D721Med (cell line): ENCODE data around the gene ARHGAP26.
"Not testable (repeated sequence)": the region's sequence is repeated elsewhere in the genome, so short reads cannot be mapped to it uniquely, and the experiment has no call there.

ENCODE experiments used
- DNase-seq: peaks from one replicate; pipeline ENCODE4 v3.0.0; 2011; ENCODE audit warnings: low spot score; ENCODE audit not compliant: insufficient read length
- FAIRE-seq: peaks from 2 replicates; lab custom pipeline; 2011; peaks lifted over from hg19 to GRCh38; lab: Jason Lieb, UNC
- TF ChIP-seq, protein P1 (sequence below): IDR thresholded peaks from 2 replicates; pipeline ENCODE4 v1.5.1; 2012; ENCODE audit warnings: mild to moderate bottlenecking, control low read depth; ENCODE audit not compliant: insufficient read depth; ENCODE audit errors: missing control alignments

Gene ARHGAP26

DNA sequence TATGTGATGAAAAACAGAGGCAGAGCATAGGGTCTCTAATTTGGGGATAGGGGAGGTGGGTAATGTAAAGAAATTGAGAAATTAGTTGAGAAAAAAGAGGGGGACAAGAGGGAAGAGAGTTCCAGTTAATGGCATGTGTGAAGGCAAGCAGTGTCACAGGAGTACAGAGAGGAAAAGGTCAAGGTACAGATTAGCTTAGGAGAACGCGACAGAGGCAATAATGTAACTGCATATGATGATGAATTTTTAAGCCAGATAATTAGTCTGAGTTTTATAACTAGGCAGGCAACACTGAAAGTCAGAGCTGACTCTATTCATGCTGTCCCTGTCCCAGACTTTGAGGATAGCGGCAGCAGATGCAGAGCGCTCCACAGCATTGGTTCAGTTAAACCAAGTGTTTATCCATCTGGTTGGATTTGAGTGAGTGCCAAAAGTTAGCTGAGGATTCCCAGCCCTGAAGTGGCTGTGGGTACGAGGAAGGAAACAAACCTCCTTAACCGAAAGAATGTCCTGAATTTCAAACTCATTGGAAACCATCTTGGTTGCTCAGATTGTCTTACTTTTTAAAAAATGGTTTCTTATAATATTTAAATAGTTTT lies 315.2 kb downstream of the ARHGAP26 start:
- FAIRE-seq (no peak), DNase-seq (no peak)
- TF ChIP-seq, protein P1, sequence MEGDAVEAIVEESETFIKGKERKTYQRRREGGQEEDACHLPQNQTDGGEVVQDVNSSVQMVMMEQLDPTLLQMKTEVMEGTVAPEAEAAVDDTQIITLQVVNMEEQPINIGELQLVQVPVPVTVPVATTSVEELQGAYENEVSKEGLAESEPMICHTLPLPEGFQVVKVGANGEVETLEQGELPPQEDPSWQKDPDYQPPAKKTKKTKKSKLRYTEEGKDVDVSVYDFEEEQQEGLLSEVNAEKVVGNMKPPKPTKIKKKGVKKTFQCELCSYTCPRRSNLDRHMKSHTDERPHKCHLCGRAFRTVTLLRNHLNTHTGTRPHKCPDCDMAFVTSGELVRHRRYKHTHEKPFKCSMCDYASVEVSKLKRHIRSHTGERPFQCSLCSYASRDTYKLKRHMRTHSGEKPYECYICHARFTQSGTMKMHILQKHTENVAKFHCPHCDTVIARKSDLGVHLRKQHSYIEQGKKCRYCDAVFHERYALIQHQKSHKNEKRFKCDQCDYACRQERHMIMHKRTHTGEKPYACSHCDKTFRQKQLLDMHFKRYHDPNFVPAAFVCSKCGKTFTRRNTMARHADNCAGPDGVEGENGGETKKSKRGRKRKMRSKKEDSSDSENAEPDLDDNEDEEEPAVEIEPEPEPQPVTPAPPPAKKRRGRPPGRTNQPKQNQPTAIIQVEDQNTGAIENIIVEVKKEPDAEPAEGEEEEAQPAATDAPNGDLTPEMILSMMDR: no peak

DNA sequence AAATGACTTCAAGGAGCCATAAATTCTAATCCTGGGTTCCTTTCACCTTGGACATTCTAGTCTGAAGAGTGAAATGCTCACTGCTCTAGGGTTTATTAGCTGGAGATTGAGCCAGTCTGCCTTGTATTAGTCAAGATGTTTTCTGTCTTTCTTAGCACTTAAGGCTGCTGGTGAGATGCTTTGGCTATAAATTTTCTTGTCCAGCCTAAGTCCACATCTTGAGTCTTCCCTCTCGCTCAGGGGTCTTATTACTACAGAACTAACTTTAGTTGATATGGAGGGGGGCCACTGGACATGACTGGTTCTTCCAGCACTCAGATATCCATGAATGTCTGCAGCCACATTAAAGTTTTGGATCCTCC lies 316.4 kb downstream of the ARHGAP26 start:
- TF ChIP-seq, protein P1: no peak
- FAIRE-seq (no peak), DNase-seq (no peak)

DNA sequence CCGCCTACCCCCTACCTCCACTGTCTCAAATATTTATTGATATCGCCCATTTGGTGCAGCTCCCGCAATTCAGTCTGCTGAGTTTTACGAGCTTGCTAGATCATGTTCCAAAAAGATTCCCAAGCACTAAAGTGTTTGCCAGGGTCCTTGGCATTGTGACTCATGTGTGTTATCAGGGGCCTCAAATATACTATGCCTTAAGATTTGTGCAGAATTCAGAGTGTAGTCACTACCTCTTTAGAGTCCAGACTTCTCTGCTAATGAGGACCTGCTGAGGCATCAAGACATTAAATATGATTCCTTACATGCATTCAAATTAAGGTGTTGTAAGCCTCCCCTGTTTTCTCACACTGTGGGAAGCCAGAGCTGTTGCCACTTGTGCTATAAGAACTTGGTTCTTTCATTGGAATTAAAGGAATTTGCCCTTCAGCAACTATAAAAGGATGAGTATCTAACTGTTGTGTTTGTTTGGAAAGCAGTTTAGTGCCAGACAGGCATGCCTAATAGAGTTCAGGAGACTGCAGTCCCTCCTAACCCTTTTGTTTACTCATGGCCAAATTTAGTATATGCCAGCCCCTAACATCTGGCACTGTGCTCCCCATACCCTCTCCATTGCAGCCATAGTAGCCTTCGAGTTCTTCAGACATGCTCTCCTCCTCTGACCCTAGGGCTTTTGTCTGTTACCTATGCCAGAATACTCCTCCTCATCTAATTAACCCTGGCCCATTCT lies 316.9 kb downstream of the ARHGAP26 start:
- FAIRE-seq (no peak), DNase-seq (no peak)
- TF ChIP-seq, protein P1: no peak

DNA sequence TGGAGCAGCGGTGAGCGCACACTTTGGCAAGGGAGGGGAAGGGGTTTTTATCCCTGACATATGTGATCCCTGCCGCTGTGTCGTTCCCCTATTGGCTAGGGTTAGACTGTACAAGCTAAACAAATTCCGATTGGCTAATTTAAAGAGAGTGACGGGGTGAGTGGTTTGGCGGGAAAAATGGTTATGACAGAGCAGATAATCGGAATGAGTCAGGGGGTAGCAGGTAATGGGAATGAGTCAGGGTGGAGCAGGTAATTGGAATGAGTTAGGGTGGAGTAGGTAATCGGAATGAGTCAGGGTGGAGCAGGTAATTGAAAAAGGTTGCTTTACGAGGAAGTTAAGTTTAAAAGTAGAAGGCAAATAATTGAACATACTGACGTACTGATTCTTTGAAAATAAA lies 318.5 kb downstream of the ARHGAP26 start:
- FAIRE-seq, DNase-seq: not testable (repeated sequence)

DNA sequence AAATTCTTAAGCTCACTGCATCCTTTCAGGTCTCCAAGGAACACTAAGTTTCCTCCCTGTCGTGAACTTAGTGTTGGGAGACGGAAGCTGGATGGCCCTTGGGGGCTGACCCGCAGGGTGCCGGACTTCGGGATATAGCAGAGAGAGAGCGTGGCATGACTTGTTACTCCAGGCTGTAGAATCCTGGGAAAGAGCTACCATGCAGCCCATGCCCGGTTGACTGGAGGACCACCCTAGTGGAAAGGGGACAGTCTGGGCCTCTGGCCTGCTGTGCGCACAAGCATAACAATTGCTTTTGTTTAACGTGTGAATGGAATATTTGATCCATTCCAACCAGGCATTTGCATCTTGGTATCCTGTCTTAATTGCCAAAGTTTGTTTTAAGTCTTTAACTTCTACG lies 319.9 kb downstream of the ARHGAP26 start:
- not testable (repeated sequence) for FAIRE-seq, DNase-seq

DNA sequence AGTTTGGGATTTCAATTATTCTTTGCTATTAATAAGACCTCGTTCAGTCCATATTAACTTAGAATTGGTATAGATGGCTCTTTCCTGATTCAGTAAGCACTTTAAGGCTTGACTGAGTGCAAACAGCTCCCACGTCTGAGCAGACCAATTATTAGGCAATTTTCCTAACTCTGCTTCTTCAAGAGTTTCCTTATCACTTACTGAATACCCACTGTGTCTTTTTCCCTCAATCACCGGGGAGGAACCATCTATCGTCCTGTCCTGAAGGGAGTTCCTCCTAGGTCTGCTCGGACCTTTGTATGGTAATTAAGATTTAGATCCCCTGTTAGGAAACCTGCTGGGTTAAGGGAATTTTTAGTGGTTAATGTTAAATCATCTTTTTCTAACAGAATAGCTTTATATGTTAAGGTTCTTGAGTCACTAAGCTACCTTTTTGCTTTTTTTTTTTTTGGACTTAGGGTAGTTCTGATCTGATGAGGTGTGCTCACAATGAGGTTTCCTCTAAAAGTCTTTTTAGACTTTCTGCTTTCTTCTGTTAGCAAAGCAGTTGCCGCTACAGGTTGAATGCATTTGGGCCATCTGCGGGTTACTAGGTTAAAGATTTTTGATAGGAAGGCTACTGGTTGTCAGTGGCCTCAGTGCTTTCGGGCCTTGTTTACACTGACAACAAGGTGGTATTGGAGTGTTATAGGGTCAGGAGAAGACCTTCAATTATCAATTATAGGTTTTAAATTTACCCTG lies 322.7 kb downstream of the ARHGAP26 start:
- DNase-seq, FAIRE-seq: not testable (repeated sequence)

DNA sequence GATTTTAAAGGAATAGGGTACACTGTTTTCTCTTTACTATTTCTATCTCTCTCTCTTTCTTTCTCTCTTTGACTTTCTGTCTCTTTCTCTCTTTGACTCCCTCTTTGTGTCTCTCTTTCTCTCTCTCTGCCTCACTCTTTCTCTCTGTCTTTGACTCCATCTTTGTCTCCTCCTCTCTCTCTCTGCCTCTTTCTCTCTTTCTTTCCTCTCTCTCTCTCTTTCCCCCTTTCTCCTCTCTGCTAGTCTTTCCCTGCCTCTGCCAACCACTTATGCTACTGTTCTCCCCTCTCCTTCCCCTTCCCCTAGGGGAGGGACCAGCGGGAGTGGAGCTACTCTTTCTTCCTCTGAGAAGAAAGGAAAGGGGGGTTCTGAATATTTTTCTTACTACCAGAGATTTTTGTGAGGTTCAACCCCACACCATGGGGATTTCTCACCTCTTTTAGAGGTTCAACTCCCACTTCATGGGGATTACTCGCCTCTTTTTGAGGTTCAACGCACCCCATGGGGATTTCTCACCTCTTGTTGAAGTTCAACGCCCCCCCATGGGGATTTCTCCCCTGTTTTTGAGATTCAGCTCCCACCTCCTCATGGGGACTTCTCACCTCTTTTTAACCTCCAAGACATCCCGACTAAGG lies 323.4 kb downstream of the ARHGAP26 start:
- FAIRE-seq: no peak
- TF ChIP-seq, protein P1: no peak
- DNase-seq: no peak

DNA sequence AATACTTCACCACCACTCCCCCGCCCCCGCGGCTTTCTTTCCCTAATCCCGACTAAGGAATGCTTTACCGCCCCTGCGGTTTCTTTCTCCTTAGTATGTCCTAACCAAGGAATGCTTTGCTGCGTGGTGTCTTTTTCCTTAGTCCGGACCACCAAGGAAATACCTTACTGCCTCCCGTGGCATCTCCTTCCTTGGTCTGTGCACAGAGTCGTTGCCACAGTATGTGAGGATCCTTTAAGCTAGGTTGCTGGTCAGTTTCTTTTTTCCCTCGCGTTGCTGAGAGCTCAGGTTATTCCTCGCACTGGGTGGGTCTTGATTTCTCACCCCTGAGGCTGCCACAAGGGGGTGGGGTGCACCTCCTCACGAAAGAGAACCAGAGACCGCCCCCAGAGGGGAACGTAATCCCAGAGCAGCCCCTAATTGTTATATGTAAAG lies 323.9 kb downstream of the ARHGAP26 start:
- TF ChIP-seq, protein P1: no peak
- DNase-seq (no peak), FAIRE-seq (no peak)

DNA sequence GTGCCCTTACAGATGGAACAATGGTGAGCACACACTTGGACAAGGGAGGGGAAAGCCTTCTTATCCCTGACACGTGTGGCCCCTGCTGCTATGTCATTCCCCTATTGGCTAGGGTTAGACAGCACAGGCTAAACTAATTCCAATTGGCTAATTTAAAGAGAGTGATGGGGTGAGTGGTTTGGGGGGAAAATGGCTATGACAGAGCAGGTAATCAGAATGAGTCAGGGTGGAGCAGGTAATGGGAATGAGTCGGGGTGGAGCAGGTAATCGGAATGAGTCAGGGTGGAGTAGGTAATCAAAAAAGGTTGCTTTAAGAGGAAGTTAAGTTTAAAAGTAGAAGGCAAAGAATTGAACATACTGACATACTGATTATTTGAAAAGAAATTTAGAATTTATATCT lies 324.4 kb downstream of the ARHGAP26 start:
- not testable (repeated sequence) for DNase-seq, FAIRE-seq
